Fibroblast of skin of abdomen (primary cell): Measurements from ENCODE around the gene GNRHR.

ENCODE experiments used
- DNase-seq: peaks from one replicate; pipeline ENCODE4 v3.0.0-alpha.2; 2013

The GNRHR gene

GRCh38 chr4:67700116-67700737 is 54.0 kb downstream of the GNRHR start:
- DNase-seq, result no peak

- no peak for DNase-seq
Observed at GRCh38 chr4:67699603-67700002, 54.6 kb downstream of the GNRHR start.

- no peak for DNase-seq
Observed at GRCh38 chr4:67697860-67698687, 56.1 kb downstream of the GNRHR start.

- DNase-seq, result no peak
Observed at GRCh38 chr4:67696061-67696460, 58.1 kb downstream of the GNRHR start.

GRCh38 chr4:67694662-67695061 is 59.5 kb downstream of the GNRHR start:
- no peak for DNase-seq

- DNase-seq, result no peak
Observed at GRCh38 chr4:67691328-67691727, 62.9 kb downstream of the GNRHR start.
